PFSK-1 (cell line): ENCODE measurements around the gene CXXC5.

Experiments used
- POLR2AphosphoS5 ChIP-seq: IDR thresholded peaks from 2 replicates; pipeline ENCODE4 v1.6.1; 2012; ENCODE audit warnings: low read depth, mild to moderate bottlenecking, control low read depth, low read length, moderate library complexity
- REST ChIP-seq, 2 experiments: IDR thresholded peaks; 2 replicates each; pipeline versions ENCODE4 v1.6.1 to v1.8.0; 2011 to 2012; ENCODE audit warnings: low read depth in 2 of 2, low read length in 2 of 2, control low read depth in 1 of 2, inconsistent platforms in 1 of 2, mild to moderate bottlenecking in 1 of 2, moderate library complexity in 1 of 2; ENCODE audit not compliant: insufficient read depth in 1 of 2
- SIN3A ChIP-seq: IDR thresholded peaks from 2 replicates; pipeline ENCODE4 v1.6.1; 2012; ENCODE audit warnings: mild to moderate bottlenecking, low read length, moderate library complexity, borderline replicate concordance; ENCODE audit not compliant: insufficient read depth
- TAF1 ChIP-seq: IDR thresholded peaks from 2 replicates; pipeline ENCODE4 v1.6.1; 2012; ENCODE audit warnings: low read length, control low read depth, borderline replicate concordance; ENCODE audit not compliant: insufficient read depth

GRCh38 chr5:139666551-139666950, 18.4 kb downstream of the CXXC5 start:
- no peak for TF ChIP-seq POLR2AphosphoS5
- TF ChIP-seq REST (IDR thresholded peaks at IDR 0.05; ENCODE audit: insufficient read depth in 1 of 2, low read depth in 2 of 2, low read length in 2 of 2) = no peak
- TF ChIP-seq TAF1 = no peak
- TF ChIP-seq SIN3A = no peak
